ENCODE measurements around the gene POC1A.

POC1A gene

GRCh38 chr3:52063026-52063723 is 91.0 kb downstream of the POC1A start:
- DNase-seq = no peak

DNA sequence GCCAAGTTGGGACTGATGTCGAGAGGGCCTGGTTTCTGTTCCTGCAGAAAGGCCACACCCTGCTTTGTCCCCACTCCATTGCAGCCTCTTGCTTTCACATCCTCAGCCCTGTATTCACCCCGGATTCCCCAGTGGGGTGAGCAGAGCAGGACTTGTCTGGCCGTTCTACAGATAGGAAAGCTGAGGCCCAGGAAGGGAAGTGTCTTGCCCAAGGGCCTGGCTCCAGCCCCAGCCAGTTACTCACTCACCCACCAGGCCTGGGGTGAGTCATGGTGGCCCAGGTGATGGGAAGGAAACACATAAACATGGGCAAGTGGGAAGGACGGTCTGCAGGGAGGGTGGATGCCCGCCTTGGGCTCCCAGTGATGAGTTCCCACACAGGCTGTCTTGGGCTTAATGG is 91.7 kb downstream of the POC1A start:
- no peak for DNase-seq

DNA sequence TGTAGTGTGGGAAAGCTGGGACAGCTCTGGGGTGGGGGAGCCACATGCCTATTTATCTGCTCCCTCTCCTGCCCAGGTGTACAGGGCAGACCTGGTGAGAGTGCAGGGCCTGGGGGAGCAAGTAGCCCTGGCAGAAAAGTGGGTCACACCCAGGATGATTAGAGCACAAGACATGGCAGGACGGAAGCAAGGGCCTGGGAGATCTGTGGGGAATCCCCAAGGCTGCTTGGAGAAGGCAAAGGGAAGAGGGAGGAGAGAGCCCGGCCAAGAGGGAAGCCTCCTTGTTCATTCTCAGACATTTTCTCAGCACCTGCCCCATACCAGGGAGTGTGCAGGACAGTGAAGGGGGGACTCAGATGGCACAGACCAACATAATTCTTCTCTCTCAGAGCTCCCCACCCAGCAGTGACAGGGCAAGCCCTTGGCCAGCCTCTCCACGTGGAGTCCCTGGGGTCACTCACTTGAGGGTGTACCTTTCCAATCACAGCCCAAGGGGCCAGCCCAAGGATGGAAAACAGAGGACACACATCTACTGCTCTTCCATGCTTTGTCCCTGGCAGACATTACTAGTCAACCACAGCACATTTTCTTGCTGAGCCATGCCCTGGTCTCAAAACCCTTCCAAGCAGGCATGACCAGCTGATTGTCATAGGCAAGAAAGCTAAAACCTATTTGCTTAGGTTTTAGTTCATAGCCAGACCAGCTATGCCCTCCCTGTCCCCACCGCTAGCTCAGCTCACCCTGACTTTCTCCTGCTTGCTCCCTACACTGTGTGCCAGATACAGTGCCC is 92.9 kb downstream of the POC1A start:
- DNase-seq = no peak

- DNase-seq = no peak
These were observed 94.4 kb downstream of the POC1A start for GRCh38 chr3:52059781-52060180.

DNA sequence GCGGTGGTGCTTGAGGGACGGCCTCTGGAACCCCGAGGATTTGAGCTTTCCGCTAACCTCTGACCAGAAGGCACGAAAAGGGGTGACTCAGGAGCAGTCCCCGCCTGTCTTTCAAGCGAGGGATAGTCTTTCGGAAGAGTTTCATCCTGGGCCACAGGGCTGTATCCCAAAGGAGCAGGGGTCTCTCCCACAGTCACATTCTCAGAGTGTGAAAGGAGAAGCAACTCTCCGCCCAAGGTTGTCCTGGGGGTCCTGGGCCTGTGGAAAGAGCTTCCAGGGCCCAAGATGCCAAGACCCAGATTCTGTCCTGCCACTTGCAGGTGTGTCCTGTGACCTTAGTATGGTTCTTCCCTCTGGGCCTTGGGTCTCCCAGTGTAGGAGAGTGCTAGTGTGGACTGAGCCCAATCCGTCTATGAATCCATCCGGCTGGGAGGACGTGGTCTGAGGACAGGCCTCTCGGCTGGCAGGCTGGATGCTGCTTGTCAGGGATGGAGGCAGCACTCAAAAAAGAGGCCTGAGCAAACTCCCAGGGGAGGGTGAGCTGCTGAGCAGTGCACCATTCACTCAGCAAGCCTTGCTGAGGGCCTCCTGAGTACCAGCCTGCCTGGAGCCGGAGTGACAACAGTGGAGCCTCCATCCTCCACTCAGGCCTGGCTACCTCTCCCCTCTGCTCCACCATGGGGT is 96.3 kb downstream of the POC1A start:
- no peak for DNase-seq

DNA sequence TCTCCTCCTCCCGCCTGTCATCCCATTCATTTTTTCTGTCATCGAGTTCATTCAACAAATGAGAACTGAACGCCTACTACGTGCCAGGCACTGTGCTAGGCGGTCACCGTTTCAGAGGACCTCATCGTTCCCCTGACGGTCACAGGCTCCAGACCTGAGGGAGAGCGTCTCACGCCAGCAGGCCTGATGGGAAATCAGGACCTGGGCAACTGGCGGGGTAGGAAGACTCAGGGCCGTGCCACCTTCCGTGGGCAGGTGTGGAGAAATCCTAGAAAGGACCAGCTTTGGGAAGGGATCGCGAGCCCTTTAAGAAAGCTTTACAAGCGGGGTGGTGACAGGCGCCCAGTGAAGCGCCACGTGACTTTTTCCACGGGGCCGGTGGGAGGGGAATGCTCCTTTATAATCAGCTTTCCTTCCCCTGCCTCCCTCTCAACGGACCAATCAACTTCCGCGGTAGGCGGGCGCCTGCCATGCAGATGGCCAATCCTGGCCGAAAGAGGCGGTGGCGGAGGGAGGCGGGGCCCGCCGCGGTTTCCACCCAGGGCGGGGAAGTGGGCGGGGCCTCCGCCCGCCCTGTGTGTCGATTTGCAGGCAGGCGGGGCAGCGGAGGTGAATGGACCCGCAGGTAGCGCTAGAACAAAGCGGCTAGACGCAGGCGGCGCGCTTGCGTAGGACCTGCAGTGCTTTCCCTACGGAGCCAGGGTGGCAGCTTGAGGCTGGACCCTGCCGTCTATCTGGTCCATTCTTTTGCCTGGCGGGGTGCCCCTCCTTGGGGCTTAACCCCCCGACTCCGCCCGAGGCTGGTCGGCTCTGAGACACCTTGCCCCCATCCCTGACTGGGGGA is 97.0 kb downstream of the POC1A start:
- peak; percentile 90 to 100 (median 98) for DNase-seq

DNA sequence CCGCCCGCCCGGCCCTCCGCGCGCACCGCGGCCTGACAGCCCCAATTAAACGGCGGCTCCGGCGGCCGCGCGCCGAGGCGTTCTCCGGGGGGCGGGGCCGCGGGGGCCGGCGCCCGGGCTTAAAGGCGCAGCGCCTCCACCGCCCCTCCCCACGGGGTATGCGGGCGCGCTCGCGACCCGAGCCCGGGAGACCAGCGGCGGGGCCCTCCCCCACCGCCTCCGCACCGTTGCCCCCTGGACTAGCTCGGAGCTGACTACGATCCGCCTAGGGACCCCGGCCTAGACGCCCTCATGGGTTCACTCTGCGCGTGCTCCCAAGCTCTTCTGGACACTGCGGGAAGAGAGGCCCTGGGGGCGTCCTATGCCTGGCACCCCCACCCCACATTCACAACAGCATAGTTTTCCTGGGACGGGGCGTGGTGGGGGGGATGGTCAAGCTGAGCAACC is 97.7 kb downstream of the POC1A start, which contains the start of gene DUSP7:
TSS of gene DUSP7 (minus strand) at position 51 of the 447 bp plus-strand sequence. CDS start 205 bp downstream, outside the sequence.
- DNase-seq = peak in 12 of 14 donors; percentile 45 to 87 (median 72)

GRCh38 chr3:52055537-52056351 is 98.5 kb downstream of the POC1A start:
- no peak for DNase-seq

DNA sequence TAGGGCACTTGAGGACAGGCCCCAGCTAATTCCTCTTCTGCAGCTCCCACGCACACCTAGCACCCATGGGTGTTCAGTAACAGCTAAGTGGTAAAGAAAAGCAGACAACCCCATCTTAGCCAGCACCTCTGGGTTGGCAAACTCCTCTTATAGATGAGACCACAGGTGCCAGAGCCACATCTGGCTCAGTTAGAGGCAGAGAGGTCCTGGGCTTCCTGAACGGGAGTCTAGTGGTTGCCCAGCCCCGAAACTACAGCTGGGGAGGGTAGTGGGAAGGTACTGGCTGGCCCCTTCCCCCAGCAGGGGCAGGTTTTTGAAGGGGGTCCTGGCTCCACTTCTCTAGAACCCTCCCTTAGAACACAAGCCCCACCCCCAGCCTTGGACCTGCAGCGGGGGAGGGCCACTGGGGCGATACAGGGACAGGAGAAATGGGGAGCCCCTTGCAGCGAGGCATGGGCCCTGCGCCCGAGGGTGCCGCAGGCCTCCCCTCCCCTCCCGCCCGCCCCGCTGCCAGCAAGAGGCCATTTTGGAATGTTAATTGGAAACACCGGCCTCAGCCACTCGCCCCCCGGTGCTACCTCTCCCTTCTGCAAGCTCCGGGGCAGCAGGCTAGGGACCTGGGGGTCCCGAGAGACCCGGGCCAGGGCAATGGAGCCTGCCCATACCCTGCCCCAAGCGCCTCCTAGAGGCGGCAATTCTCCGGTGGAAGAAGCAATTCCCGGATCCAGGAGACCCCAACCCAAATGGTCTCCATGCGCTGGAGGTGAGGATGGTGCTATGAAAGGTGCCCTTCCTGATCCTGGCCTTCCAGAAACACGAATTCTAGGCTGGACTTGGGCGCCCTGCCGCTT is 99.3 kb downstream of the POC1A start:
- peak in 2 of 14 donors; percentile 36 to 45 for DNase-seq

- peak in 7 of 14 donors; percentile 60 to 74 (median 72) for DNase-seq
These were observed 100.6 kb downstream of the POC1A start for GRCh38 chr3:52053307-52054304.

DNA sequence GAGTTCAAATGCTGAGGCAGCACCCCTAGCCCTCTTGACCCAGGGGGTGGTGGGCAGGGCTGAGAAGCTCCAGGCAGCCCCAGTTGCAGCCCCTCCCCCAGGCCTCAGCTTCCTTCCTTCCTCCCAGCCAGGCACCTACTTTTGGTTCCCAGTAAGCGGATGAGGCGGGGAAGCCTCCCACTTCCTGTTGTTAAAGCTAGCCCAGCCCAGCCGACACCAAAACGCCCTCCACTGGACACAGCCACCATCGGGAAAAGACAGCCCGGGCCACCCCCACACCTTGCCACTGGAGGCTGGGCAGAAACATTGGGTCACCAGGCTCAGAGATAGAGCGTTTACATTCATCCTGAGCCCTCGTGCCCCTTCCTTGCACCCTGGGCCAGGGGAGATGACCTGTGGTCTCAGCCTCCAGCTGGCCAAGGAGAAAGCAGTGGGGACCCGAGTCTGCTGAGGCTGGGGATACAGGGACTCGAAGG is 101.4 kb downstream of the POC1A start:
- DNase-seq = peak in 12 of 14 donors; percentile 37 to 85 (median 79)

- DNase-seq = no peak
These were observed 102.8 kb downstream of the POC1A start for GRCh38 chr3:52051444-52051843.

DNA sequence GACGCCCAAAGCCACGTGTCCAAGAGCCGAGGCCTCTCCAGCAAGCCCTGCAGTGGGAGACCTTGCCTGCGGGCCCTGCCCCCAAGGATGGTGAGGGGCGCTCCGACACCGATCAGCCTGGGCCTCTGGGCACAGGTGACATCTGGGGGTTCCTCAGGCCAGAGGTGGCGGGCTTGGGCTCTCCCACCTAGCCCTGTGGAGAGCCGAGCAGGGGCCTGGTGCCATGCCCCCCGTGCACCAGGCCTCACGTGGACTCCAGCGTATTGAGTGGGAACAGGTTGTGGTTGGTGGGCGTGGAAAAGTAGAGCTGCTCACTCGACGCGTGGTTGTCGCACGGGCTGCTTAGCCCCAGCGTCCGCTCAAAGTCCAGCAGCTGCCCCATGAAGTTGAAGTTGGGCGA is 103.7 kb downstream of the POC1A start:
- DNase-seq = no peak

DNA sequence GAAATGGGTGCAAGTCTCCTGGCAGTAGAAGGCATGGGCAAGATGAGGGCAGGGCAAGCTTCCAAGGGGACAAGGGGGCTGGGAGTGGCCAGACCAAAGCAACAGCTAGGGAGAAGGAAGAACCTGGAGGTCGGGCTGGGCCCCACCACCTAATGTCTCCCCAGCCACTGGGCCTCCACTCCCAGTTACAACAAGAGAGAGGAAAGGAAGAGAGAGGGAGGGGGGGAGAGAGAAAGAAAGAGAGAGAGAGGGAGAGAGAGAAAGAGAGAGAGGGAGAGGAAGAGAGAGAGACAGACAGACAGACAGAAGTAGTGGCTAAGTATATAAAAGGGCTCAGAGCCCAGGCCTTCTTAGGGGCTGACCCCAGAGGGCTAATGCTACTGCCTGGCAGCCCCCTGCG is 104.7 kb downstream of the POC1A start:
- no peak for DNase-seq

DNA sequence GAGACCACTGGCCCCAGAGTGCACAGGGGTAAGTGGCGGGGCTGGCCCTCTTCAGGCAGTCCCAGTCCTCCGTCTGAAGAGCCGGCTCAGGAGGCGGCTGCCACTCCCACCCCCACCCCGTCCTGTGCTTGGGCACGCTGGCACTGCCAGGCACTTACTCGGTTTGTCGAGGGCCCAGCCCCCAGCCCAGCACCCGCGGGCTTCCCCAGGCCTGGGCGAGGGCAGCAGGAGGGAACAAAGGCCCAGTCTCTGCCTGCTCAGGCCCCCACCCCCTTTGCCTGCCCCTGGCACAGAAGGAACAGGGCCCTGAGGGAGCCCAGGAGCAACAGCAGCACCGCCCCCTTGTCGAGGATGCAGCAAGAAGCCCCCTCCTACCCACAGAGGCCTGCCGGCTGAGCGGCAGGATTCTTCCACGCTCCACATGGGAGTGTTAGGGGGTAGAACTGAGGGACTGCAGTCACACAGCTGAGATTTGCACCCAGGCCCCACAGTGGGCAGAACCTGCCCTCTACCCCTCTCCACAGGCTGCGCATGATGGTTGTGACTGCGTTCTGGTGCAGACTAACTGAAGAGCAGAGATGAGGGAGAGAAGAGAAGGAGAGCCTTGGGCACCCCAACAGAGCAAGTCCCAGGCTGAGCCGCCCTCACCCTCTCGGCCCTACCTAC is 106.8 kb downstream of the POC1A start:
- peak in 12 of 14 donors; percentile 49 to 94 (median 84) for DNase-seq

GRCh38 chr3:52046902-52047239 is 107.4 kb downstream of the POC1A start:
- no peak for DNase-seq

DNA sequence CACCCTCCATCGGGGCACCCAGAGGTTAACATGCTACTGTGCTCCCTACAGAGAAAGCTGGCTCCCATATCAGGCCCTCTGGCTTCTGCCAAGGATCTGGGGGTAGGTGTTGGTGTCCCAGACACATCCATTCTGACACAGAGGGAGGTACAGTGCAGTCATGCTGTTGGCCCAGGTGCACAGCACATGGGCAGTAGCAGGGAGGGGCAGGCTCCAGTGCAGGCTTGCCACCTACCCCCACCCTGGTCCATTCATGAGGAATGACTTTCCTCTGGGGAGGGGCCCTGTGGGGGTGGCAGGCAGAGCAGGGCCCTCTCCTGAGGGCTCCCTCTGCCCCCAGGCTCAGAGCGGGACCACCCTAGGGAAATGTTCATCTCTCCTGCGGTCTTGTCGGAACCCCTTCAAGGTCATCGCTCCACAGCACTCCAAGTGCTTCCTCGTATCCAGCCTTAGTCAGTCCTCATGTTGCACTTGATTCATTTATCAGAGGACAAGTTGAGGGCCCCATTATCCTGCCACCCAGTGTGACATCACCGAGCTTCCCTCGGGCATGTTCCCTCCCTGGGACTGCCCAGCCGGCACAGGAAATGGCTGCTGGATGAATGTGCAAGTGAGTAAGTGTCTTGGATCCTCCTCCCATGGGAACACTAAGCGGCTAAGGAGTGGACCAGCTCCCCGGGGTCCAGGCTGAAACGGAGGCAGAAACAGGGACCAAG is 107.9 kb downstream of the POC1A start:
- peak in 7 of 14 donors; percentile 25 to 84 (median 69) for DNase-seq

All from C1 segment of cervical spinal cord (tissue), 14 donors.